GM12872 (cell line): Measurements from ENCODE around the gene TLL2.

Experiments used
- TF ChIP-seq, protein P1 (sequence below): IDR thresholded peaks from 3 replicates; pipeline ENCODE4 v1.5.1; 2011; ENCODE audit warnings: low read depth, mild to moderate bottlenecking, low read length, moderate library complexity; ENCODE audit not compliant: insufficient read depth

Gene TLL2

GRCh38 chr10:96513698-96514561 lies at the start of gene TLL2:
Gene TLL2, minus strand, starts transcription at chr10:96513926. Its CDS starts 241 bp downstream, at chr10:96513685.
- TF ChIP-seq, protein P1, sequence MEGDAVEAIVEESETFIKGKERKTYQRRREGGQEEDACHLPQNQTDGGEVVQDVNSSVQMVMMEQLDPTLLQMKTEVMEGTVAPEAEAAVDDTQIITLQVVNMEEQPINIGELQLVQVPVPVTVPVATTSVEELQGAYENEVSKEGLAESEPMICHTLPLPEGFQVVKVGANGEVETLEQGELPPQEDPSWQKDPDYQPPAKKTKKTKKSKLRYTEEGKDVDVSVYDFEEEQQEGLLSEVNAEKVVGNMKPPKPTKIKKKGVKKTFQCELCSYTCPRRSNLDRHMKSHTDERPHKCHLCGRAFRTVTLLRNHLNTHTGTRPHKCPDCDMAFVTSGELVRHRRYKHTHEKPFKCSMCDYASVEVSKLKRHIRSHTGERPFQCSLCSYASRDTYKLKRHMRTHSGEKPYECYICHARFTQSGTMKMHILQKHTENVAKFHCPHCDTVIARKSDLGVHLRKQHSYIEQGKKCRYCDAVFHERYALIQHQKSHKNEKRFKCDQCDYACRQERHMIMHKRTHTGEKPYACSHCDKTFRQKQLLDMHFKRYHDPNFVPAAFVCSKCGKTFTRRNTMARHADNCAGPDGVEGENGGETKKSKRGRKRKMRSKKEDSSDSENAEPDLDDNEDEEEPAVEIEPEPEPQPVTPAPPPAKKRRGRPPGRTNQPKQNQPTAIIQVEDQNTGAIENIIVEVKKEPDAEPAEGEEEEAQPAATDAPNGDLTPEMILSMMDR: peak; percentile 42

DNA sequence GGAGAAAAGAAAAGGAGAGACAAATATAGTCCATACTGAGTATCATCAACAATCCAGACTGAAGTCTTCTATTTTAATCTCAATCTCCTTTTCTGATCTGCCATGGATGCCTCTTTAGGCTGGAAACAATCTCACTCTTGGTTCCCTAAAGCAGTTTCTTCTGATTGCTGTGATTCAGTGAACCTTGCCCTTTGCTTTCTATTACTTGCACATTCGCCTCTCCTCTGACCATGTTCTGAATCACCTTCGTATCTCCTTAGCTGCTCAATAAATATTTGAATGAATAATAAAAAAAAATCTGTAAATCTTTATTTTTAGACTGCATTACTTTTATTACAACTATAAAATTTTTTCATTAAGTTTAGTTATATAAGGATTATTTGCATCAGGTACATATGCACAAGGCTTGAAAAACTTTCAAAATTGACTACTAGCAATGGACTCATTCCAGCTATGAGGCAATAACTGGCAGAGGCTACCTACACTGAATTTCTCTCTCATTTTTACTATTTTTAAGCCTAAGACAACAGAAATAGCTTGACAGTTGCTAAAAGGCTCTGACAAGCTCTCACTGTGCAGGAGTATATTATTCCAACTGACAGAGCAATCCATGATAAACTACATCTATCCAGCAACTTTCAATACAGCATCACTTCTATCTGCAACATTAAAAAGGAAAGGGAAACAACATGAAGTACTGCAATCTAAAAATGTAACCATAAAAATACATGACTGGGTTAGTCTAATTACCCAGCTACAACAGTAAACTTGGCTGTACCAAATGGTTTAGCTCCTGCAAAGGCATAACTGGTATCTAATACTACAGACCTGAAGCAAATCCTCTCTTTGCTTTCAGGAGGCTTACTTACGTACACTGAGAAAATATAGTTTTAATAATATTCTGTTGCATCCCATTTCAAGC lies 47.5 kb upstream of the TLL2 start:
- TF ChIP-seq, protein P1: no peak

DNA sequence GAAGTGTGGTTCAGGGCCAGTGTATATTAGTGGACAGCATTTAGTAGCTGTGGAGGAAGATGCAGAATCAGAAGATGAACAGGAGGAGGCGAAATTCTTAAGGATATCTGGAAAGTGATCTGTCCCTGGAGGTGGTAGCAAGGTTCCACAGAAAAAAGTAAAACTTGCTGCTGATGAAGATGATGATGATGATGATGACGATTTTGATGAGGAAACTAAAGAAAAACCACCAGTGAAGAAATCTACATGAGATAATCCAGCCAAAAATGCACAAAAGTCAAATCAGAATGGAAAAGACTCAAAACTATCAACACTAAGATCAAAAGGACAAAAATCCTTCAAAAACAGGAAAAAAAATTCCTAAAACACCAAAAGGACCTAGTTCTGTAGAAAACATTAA lies 46.8 kb upstream of the TLL2 start:
- TF ChIP-seq, protein P1: no peak

GRCh38 chr10:96556003-96556402 lies 42.3 kb upstream of the TLL2 start:
- TF ChIP-seq, protein P1: 0 out of 3 replicates have a peak, but pooled peaks have one; percentile 31

DNA sequence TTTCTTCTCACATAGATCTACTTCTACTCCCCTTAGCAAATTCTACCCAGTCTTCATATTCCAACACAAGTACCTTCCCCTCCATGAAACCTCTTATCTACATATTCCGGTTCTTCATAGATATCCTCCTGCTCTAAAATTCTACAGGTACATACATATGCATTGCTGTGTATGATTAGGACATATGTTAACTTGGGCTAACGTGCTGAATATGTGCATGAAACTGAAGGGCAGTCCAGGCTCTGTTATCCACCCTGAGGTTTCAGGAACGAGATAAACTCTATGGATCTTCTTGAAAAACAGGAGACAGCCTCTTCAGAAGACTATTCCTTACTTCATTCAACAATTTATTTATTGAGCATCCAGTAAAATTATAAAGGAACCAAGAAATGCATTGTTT lies 41.6 kb upstream of the TLL2 start:
- TF ChIP-seq, protein P1: no peak

DNA sequence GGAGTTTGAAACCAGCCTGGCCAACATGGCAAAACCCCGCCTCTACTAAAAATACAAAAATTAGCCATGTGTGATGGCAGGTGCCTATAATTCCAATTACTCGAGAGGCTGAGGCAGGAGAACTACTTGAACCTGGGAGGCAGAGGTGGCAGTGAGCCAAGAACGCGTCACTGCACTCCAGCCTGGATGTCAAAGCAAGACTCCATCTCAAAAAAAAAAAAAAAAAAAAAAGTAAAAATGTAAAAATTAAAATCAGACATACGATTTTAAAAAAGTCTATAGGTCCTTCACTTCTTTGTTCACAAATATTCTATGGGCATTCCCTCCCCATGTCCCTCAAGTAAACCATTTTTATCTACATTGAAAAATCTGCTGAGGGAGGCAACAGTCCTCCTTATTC lies 34.9 kb upstream of the TLL2 start:
- TF ChIP-seq, protein P1: no peak

GRCh38 chr10:96541921-96542320 lies 28.2 kb upstream of the TLL2 start:
- TF ChIP-seq, protein P1: no peak
